ENCODE data around the gene CLEC14A. TPM values are rescaled to one million over a fixed set of nuclear protein-coding genes. Genes with fewer than 3 reads are reported as not detected.

The CLEC14A gene
- total and polyA plus RNA-seq, 9 of the 15 experiments (the other 6 are each of a cell fraction or from before 2014, with no cell fraction given): not detected

GRCh38 chr14:38297681-38298080, 41.8 kb upstream of the CLEC14A start:
- no TSS peak for BruUV-seq (replicated peaks)
- Histone ChIP-seq H3K9me1 (ENCODE audit: control insufficient read depth, insufficient read depth, low read length) (no peaks in the 10 kb centered on the region), H4K20me1 (replicated peaks; ENCODE audit: control insufficient read depth, insufficient read depth, low read length) (no peaks in the 10 kb centered on the region), H3K27me3 (ENCODE audit: control insufficient read depth in 2 of 2, insufficient read depth in 2 of 2, low read length in 2 of 2) (no peaks in the 10 kb centered on the region), H2AFZ (ENCODE audit: low read depth, low read length) (no peak overlapping the region), H3K27ac (ENCODE audit: extremely low read depth, low read depth, low read length) (no peak overlapping the region), H3K36me3 (ENCODE audit: control insufficient read depth, insufficient read depth, low read length) (no peaks in the 10 kb centered on the region), H3K9ac (ENCODE audit: insufficient read depth in 1 of 2, low read depth in 2 of 2, low read length in 2 of 2) (no peak overlapping the region), H3K4me1 (replicated peaks in 1 of 2; ENCODE audit: control insufficient read depth in 2 of 2, insufficient read depth in 2 of 2, low read length in 2 of 2) (no peaks in the 10 kb centered on the region), H3K9me3 (replicated peaks; ENCODE audit: control insufficient read depth, insufficient read depth, low read depth, low read length) (no peaks in the 10 kb centered on the region), H3K4me3 (no peak overlapping the region), H3K79me2 (ENCODE audit: control insufficient read depth, insufficient read depth, low read length) (no peaks in the 10 kb centered on the region), H3K4me2 (ENCODE audit: insufficient read depth, low read length) (no peak overlapping the region)
- WGBS (ENCODE audit: insufficient coverage, low coverage, missing lambda C conversion rate): 12% methylated on average over 1 of the region's 1 CpG
- FAIRE-seq (no peak), DNase-seq (ENCODE audit: extremely low read depth in 1 of 4, low spot score in 3 of 4) (no peak), ATAC-seq (no peak)
- ChIA-PET CTCF (ENCODE audit: low intra/inter-chr PET ratio) (no interaction called here), POLR2A (no interaction called here)
- intact Hi-C loops (cut with micrococcal nuclease) (no loop called here), in situ Hi-C loops (cut with MboI) (no loop called here)
- TF ChIP-seq HNRNPLL (IDR thresholded peaks at IDR 0.05; ENCODE audit: low read depth, low read length, poor library complexity, severe bottlenecking): no peak

GRCh38 chr14:38291681-38292467, 36.0 kb upstream of the CLEC14A start:
- H3K36me3 ChIP-seq (ENCODE audit: control insufficient read depth, insufficient read depth, low read length): no peaks in the 10 kb centered on the region
- no peaks in the 10 kb centered on the region for H4K20me1 ChIP-seq (replicated peaks; ENCODE audit: control insufficient read depth, insufficient read depth, low read length)
- no peaks in the 10 kb centered on the region for H3K4me1 ChIP-seq (replicated peaks in 1 of 2; ENCODE audit: control insufficient read depth in 2 of 2, insufficient read depth in 2 of 2, low read length in 2 of 2)
- no peaks in the 10 kb centered on the region for H3K9me1 ChIP-seq (ENCODE audit: control insufficient read depth, insufficient read depth, low read length)
- H3K27me3 ChIP-seq (ENCODE audit: control insufficient read depth in 2 of 2, insufficient read depth in 2 of 2, low read length in 2 of 2): no peaks in the 10 kb centered on the region
- H3K27ac ChIP-seq (ENCODE audit: extremely low read depth, low read depth, low read length): no peak overlapping the region
- no peak overlapping the region for H3K4me3 ChIP-seq
- TF ChIP-seq MTA2 (IDR thresholded peaks at IDR 0.05; ENCODE audit: low read depth) (no peak), PRDM10 (IDR thresholded peaks at IDR 0.05; ENCODE audit: partially characterized antibody) (no peak), PURB (CRISPR knock-in tag; IDR thresholded peaks at IDR 0.05; ENCODE audit: low read depth) (no peak), ZBTB34 (CRISPR knock-in tag; IDR thresholded peaks at IDR 0.05) (no peak)
- in situ Hi-C loops (cut with MboI): no loop called here
- ATAC-seq (no peak), DNase-seq (ENCODE audit: extremely low read depth in 1 of 4, low spot score in 3 of 4) (no peak), FAIRE-seq (no peak)
- H3K4me2 ChIP-seq (ENCODE audit: insufficient read depth, low read length): no peak overlapping the region
- no peak overlapping the region for H2AFZ ChIP-seq (ENCODE audit: low read depth, low read length)
- no peaks in the 10 kb centered on the region for H3K79me2 ChIP-seq (ENCODE audit: control insufficient read depth, insufficient read depth, low read length)
- intact Hi-C loops (cut with micrococcal nuclease): no loop called here
- H3K9me3 ChIP-seq (replicated peaks; ENCODE audit: control insufficient read depth, insufficient read depth, low read depth, low read length): no peaks in the 10 kb centered on the region
- ChIA-PET CTCF (ENCODE audit: low intra/inter-chr PET ratio) (no interaction called here), POLR2A (interaction anchor here (0.8 kb wide), 1 partner anchor 21 kb away, joined by 3 read pairs; no protein-coding TSS in a partner anchor)
- no TSS peak for BruUV-seq (replicated peaks)
- H3K9ac ChIP-seq (ENCODE audit: insufficient read depth in 1 of 2, low read depth in 2 of 2, low read length in 2 of 2): no peak overlapping the region
